KMS-11 (cell line): ENCODE data around the gene TUNAR.

Experiments
- H2AFZ ChIP-seq: fragments of 200-600 bp; sonication (generic); 2 replicates; pipeline ENCODE4 v1.6.1; 2016; ENCODE audit warnings: antibody characterized with exemption, mixed run types, low read depth
- H3K27ac ChIP-seq: fragments of 200-600 bp; sonication (generic); 2 replicates; pipeline ENCODE4 v1.6.1; 2016; ENCODE audit warnings: mild to moderate bottlenecking, mixed run types
- H3K27me3 ChIP-seq: fragments of 200-600 bp; sonication (generic); 2 replicates; pipeline ENCODE4 v1.6.1; 2017; ENCODE audit warnings: mild to moderate bottlenecking, low read depth, mixed run types, moderate library complexity; ENCODE audit not compliant: insufficient read depth
- H3K36me3 ChIP-seq: fragments of 200-600 bp; sonication (generic); 2 replicates; pipeline ENCODE4 v1.6.1; 2017; ENCODE audit warnings: mild to moderate bottlenecking, mixed run types; ENCODE audit not compliant: insufficient read depth
- H3K4me1 ChIP-seq: fragments of 200-600 bp; sonication (generic); 2 replicates; pipeline ENCODE4 v1.6.1; 2016; ENCODE audit warnings: mild to moderate bottlenecking, low read depth, mixed run types; ENCODE audit not compliant: poor library complexity, severe bottlenecking
- H3K4me2 ChIP-seq: fragments of 200-600 bp; sonication (generic); 2 replicates; pipeline ENCODE4 v1.7.0; 2016; ENCODE audit warnings: mild to moderate bottlenecking, mixed run types
- H3K4me3 ChIP-seq: fragments of 200-600 bp; sonication (generic); IDR thresholded peaks from 2 replicates; pipeline ENCODE4 v1.6.1; 2017; ENCODE audit warnings: low read depth, low read length, mixed read lengths; ENCODE audit not compliant: insufficient read depth
- H3K79me2 ChIP-seq: fragments of 200-600 bp; sonication (generic); 2 replicates; pipeline ENCODE4 v1.6.1; 2016; ENCODE audit warnings: low read depth, mixed run types; ENCODE audit not compliant: insufficient read depth
- H3K9ac ChIP-seq: fragments of 200-600 bp; sonication (generic); 2 replicates; pipeline ENCODE4 v1.6.1; 2016; ENCODE audit warnings: mild to moderate bottlenecking, mixed run types
- H4K20me1 ChIP-seq: fragments of 200-600 bp; sonication (generic); 2 replicates; pipeline ENCODE4 v1.6.1; 2016; ENCODE audit warnings: mild to moderate bottlenecking, mixed run types; ENCODE audit not compliant: insufficient read depth
- CTCF ChIP-seq: fragments of 200-600 bp; sonication (generic); conservative IDR thresholded peaks from 2 replicates; pipeline ENCODE4 v1.6.1; 2017; ENCODE audit warnings: low read depth, mild to moderate bottlenecking, antibody characterized with exemption, low read length, moderate library complexity, mixed read lengths

The TUNAR gene

GRCh38 chr14:95858893-95859292 lies 17.7 kb upstream of the TUNAR start:
- Histone ChIP-seq H4K20me1 (no peaks in the 10 kb centered on the region), H3K36me3 (no peaks in the 10 kb centered on the region), H3K79me2 (no peaks in the 10 kb centered on the region), H3K9ac (no peak overlapping the region), H3K4me3 (no peak overlapping the region), H3K27me3 (no peaks in the 10 kb centered on the region), H3K27ac (no peak overlapping the region), H2AFZ (no peak overlapping the region), H3K4me2 (no peak overlapping the region), H3K4me1 (no peaks in the 10 kb centered on the region)
- no peak for TF ChIP-seq CTCF

DNA sequence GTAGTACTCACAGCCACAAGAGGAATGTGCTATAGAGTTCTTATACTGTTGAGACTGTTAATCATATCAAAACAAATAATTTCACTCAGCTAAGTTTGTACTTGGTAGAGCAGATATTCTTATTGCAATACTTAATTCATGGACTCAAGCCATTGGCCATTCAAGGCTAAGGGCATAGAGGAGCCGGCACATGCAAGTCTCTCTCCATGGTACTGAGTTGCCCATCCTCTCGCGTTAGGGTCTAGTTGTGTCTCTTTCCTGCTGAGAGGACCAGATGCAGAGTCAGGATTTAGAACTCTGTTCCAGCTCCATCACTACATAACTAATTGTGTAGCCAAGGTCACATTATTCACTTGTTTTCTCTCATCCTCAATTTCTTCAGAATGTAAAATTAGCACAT lies 14.4 kb upstream of the TUNAR start:
- TF ChIP-seq CTCF, result no peak
- Histone ChIP-seq H2AFZ (no peak overlapping the region), H3K4me1 (no peaks in the 10 kb centered on the region), H3K36me3 (no peaks in the 10 kb centered on the region), H3K27me3 (no peaks in the 10 kb centered on the region), H3K4me2 (no peak overlapping the region), H3K9ac (no peak overlapping the region), H3K4me3 (no peak overlapping the region), H3K79me2 (no peaks in the 10 kb centered on the region), H3K27ac (no peak overlapping the region), H4K20me1 (no peaks in the 10 kb centered on the region)

- no peak overlapping the region for H3K4me2 ChIP-seq
- no peak overlapping the region for H2AFZ ChIP-seq
- no peaks in the 10 kb centered on the region for H4K20me1 ChIP-seq
- no peak for TF ChIP-seq CTCF
- H3K27ac ChIP-seq, result no peak overlapping the region
- H3K9ac ChIP-seq, result no peak overlapping the region
- no peak overlapping the region for H3K4me3 ChIP-seq
- H3K36me3 ChIP-seq, result no peaks in the 10 kb centered on the region
- H3K27me3 ChIP-seq, result no peaks in the 10 kb centered on the region
- no peaks in the 10 kb centered on the region for H3K4me1 ChIP-seq
- H3K79me2 ChIP-seq, result no peaks in the 10 kb centered on the region
Observed at GRCh38 chr14:95863295-95863694, 13.3 kb upstream of the TUNAR start.

DNA sequence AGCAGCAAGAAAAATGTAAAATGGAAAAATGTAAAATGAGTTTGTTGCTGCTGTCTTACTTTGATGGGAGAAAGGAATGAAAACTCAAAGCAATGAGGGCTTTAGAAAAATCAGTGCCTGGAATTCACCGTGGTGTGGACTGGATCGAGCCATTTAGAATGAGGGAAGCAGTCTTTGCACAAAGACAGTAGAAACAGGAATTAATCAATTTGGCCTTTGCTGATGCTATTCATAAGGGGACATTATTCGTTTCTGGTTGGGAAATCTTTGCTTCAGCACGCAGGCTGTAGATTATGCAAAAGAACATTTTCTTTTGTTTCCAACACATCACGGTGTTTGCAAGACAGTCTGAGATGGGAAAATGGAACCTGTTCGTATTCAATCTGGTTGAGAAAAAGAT lies 6.9 kb upstream of the TUNAR start:
- no peaks in the 10 kb centered on the region for H3K79me2 ChIP-seq
- no peaks in the 10 kb centered on the region for H3K36me3 ChIP-seq
- no peak overlapping the region for H3K4me2 ChIP-seq
- no peaks in the 10 kb centered on the region for H4K20me1 ChIP-seq
- no peak overlapping the region for H3K4me3 ChIP-seq
- no peak for TF ChIP-seq CTCF
- H3K27me3 ChIP-seq, result no peaks in the 10 kb centered on the region
- no peak overlapping the region for H3K9ac ChIP-seq
- no peak overlapping the region for H2AFZ ChIP-seq
- H3K4me1 ChIP-seq, result no peaks in the 10 kb centered on the region
- no peak overlapping the region for H3K27ac ChIP-seq

DNA sequence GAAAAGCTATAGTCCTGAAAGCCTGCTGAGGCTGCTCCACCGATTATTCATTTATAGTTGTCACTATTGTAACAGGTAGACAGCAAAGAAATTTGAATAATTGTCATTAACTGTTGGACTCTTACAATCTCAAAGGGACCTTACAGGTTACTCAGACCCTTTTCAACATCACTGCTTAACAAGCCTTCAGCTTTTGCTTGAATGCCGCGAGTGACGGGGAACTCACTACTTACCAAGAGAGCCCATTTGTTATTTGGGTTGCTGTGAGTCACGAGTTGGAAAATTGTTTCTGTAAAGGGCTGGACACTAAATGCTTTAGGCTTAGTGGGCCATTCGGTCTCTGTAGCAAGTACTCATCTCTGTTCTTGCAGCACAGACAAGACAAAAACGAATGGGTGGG lies 5.9 kb upstream of the TUNAR start:
- Histone ChIP-seq H3K79me2 (no peaks in the 10 kb centered on the region), H2AFZ (no peak overlapping the region), H4K20me1 (no peaks in the 10 kb centered on the region), H3K9ac (no peak overlapping the region), H3K27ac (no peak overlapping the region), H3K4me2 (no peak overlapping the region), H3K27me3 (no peaks in the 10 kb centered on the region), H3K36me3 (no peaks in the 10 kb centered on the region), H3K4me1 (no peaks in the 10 kb centered on the region), H3K4me3 (no peak overlapping the region)
- no peak for TF ChIP-seq CTCF
